Caco-2 (cell line): ENCODE measurements around the gene SORCS2. TPM values are rescaled to one million over a fixed set of nuclear protein-coding genes. Genes with fewer than 3 reads are reported as not detected.

Experiments
- BruUV-seq: library from RNA; stranded (reverse); fragments of 400-500 nt; replicated peaks from 2 replicates; lab custom pipeline; 2021; lab: Mats Ljungman, UMichigan
- CTCF ChIA-PET: fragments of 300-600 bp; sonication (Branson Sonifier 250); formaldehyde crosslinking; loops from one replicate; lab custom pipeline; 2022; ENCODE audit warnings: antibody characterized with exemption; lab: Charles Lee
- POLR2A ChIA-PET: fragments of 300-600 bp; sonication (Branson Sonifier 250); formaldehyde crosslinking; loops from one replicate; lab custom pipeline; 2022; ENCODE audit warnings: antibody characterized with exemption; lab: Charles Lee
- DNase-seq, 2 experiments: peaks; one replicate each; pipeline versions ENCODE4 v3.0.0 to v3.0.0-alpha.2; 2020 to 2022
- H3K27me3 ChIP-seq: replicated peaks from 2 replicates; pipeline ENCODE4 v1.6.0; 2011; ENCODE audit warnings: low read length; ENCODE audit not compliant: control insufficient read depth, insufficient read depth
- H3K36me3 ChIP-seq: 2 replicates; pipeline ENCODE4 v1.5.1; 2011; ENCODE audit warnings: low read length; ENCODE audit not compliant: control insufficient read depth, insufficient read depth
- H3K4me1 ChIP-seq: fragments of 250-450 bp; sonication (Bioruptor Pico); 2 replicates; pipeline ENCODE4 v1.5.1; 2020; ENCODE audit warnings: mild to moderate bottlenecking
- H3K4me3 ChIP-seq: 2 replicates; pipeline ENCODE4 v1.5.1; 2011; ENCODE audit warnings: low read depth, mild to moderate bottlenecking, control low read depth, low read length
- H3K9me3 ChIP-seq: fragments of 250-450 bp; sonication (Bioruptor Pico); 2 replicates; pipeline ENCODE4 v1.5.1; 2020; ENCODE audit warnings: mild to moderate bottlenecking, moderate library complexity
- H3K27ac Mint-ChIP-seq: one replicate; pipeline ENCODE4 v1.8.0; 2022; ENCODE audit warnings: mixed read lengths; ENCODE audit not compliant: unreplicated experiment
- H3K27me3 Mint-ChIP-seq: one replicate; pipeline ENCODE4 v1.8.0; 2022; ENCODE audit warnings: mixed read lengths; ENCODE audit not compliant: insufficient read depth, unreplicated experiment
- H3K36me3 Mint-ChIP-seq: one replicate; pipeline ENCODE4 v1.8.0; 2022; ENCODE audit warnings: mild to moderate bottlenecking, mixed read lengths; ENCODE audit not compliant: insufficient read depth, unreplicated experiment
- H3K4me1 Mint-ChIP-seq: one replicate; pipeline ENCODE4 v1.8.0; 2022; ENCODE audit warnings: low read depth, mixed read lengths; ENCODE audit not compliant: unreplicated experiment
- H3K4me3 Mint-ChIP-seq: one replicate; pipeline ENCODE4 v1.8.0; 2022; ENCODE audit warnings: mild to moderate bottlenecking, moderate library complexity, mixed read lengths; ENCODE audit not compliant: unreplicated experiment
- H3K9me3 Mint-ChIP-seq: one replicate; pipeline ENCODE4 v1.8.0; 2022; ENCODE audit warnings: mixed read lengths; ENCODE audit not compliant: unreplicated experiment
- CTCF ChIP-seq, 2 experiments: fragments of 200-600 bp in 1 of 2; IDR thresholded peaks; 1 replicate in 1 of 2; 2 replicates in 1 of 2; pipeline versions ENCODE4 v1.5.1 to v1.8.0; 2011 to 2022; ENCODE audit warnings: antibody characterized with exemption in 1 of 2, control low read depth in 1 of 2, inconsistent platforms in 1 of 2, low read depth in 1 of 2, low read length in 1 of 2, mild to moderate bottlenecking in 1 of 2, moderate library complexity in 1 of 2; ENCODE audit not compliant: insufficient read depth in 1 of 2, severe bottlenecking in 1 of 2, unreplicated experiment in 1 of 2
- intact Hi-C: fragments of 100-400 bp; cut with micrococcal nuclease; formaldehyde crosslinking; loops from one replicate; pipeline ENCODE4 v1.10.0; 2022; ENCODE audit not compliant: unreplicated experiment
- total RNA-seq: library from RNA; stranded (reverse); gene quantifications from 2 replicates; pipeline ENCODE4 v1.2.3, GENCODE V29; 2022

The SORCS2 gene
- total RNA-seq, 1 experiment from 2014 or later, result 1.6 TPM

GRCh38 chr4:7239101-7239820 is 46.9 kb downstream of the SORCS2 start:
- CTCF ChIA-PET, result no interaction called here
- TF ChIP-seq CTCF (IDR thresholded peaks at IDR 0.05; ENCODE audit: insufficient read depth in 1 of 2, low read depth in 1 of 2, low read length in 1 of 2, severe bottlenecking in 1 of 2, unreplicated experiment in 1 of 2), result no peak

GRCh38 chr4:7239844-7240243 is 47.5 kb downstream of the SORCS2 start:
- intact Hi-C loops, result no loop called here
- TF ChIP-seq CTCF (IDR thresholded peaks at IDR 0.05; ENCODE audit: insufficient read depth in 1 of 2, low read depth in 1 of 2, low read length in 1 of 2, severe bottlenecking in 1 of 2, unreplicated experiment in 1 of 2), result no peak
- no TSS peak for BruUV-seq

More at GRCh38 chr4:7239101-7239820, 46.9 kb downstream of the SORCS2 start:
- Mint-ChIP-seq H3K27ac (no peak overlapping the region), H3K4me1 (no peaks in the 10 kb centered on the region), H3K36me3 (no peaks in the 10 kb centered on the region), H3K27me3 (no peaks in the 10 kb centered on the region), H3K4me3 (no peak overlapping the region), H3K9me3 (no peaks in the 10 kb centered on the region)
- Histone ChIP-seq H3K4me3 (no peak overlapping the region), H3K9me3 (no peaks in the 10 kb centered on the region), H3K4me1 (no peaks in the 10 kb centered on the region), H3K27me3 (no peaks in the 10 kb centered on the region), H3K36me3 (no peaks in the 10 kb centered on the region)
- no peak for DNase-seq
- BruUV-seq, result no TSS peak
- POLR2A ChIA-PET, result no interaction called here
- intact Hi-C loops, result no loop called here

GRCh38 chr4:7240306-7240705 is 48.0 kb downstream of the SORCS2 start:
- H3K4me1 Mint-ChIP-seq, result no peaks in the 10 kb centered on the region
- ChIA-PET POLR2A (no interaction called here), CTCF (no interaction called here)

More at GRCh38 chr4:7239844-7240243, 47.5 kb downstream of the SORCS2 start:
- Mint-ChIP-seq H3K4me1 (no peaks in the 10 kb centered on the region), H3K4me3 (no peak overlapping the region), H3K9me3 (no peaks in the 10 kb centered on the region), H3K27me3 (no peaks in the 10 kb centered on the region), H3K36me3 (no peaks in the 10 kb centered on the region), H3K27ac (no peak overlapping the region)
- no peaks in the 10 kb centered on the region for H3K4me1 ChIP-seq
- no peaks in the 10 kb centered on the region for H3K27me3 ChIP-seq
- no peak overlapping the region for H3K4me3 ChIP-seq
- POLR2A ChIA-PET, result no interaction called here
- no peaks in the 10 kb centered on the region for H3K36me3 ChIP-seq
- DNase-seq, result no peak
- CTCF ChIA-PET, result no interaction called here
- H3K9me3 ChIP-seq, result no peaks in the 10 kb centered on the region

More at GRCh38 chr4:7240306-7240705, 48.0 kb downstream of the SORCS2 start:
- Histone ChIP-seq H3K36me3 (no peaks in the 10 kb centered on the region), H3K4me3 (no peak overlapping the region), H3K9me3 (no peaks in the 10 kb centered on the region), H3K4me1 (no peaks in the 10 kb centered on the region), H3K27me3 (no peaks in the 10 kb centered on the region)
- intact Hi-C loops, result no loop called here
- DNase-seq, result no peak
- H3K4me3 Mint-ChIP-seq, result no peak overlapping the region
- H3K27ac Mint-ChIP-seq, result no peak overlapping the region
- no peak for TF ChIP-seq CTCF (IDR thresholded peaks at IDR 0.05; ENCODE audit: insufficient read depth in 1 of 2, low read depth in 1 of 2, low read length in 1 of 2, severe bottlenecking in 1 of 2, unreplicated experiment in 1 of 2)
- no peaks in the 10 kb centered on the region for H3K9me3 Mint-ChIP-seq
- no peaks in the 10 kb centered on the region for H3K27me3 Mint-ChIP-seq
- BruUV-seq, result no TSS peak
- H3K36me3 Mint-ChIP-seq, result no peaks in the 10 kb centered on the region
